Vagina (tissue), 2 donors: ENCODE measurements around the gene SGK1.

Experiments used
- CTCF ChIP-seq, 3 experiments: fragments of 450-650 bp in 2 of 3; fragments of 200-600 bp in 1 of 3; sonication (generic) in 1 of 3; IDR thresholded peaks; one replicate each; pipeline ENCODE4 v1.5.1; 2017 to 2019; ENCODE audit warnings: antibody characterized with exemption in 3 of 3, mild to moderate bottlenecking in 2 of 3, moderate library complexity in 2 of 3
- POLR2A ChIP-seq, 2 donors: fragments of 450-650 bp; IDR thresholded peaks; one replicate each; pipeline ENCODE4 v1.6.1; 2017; ENCODE audit warnings: antibody characterized with exemption in 2 of 2, mild to moderate bottlenecking in 2 of 2, moderate library complexity in 2 of 2

GRCh38 chr6:134147034-134147533 lies 170.8 kb downstream of the SGK1 start:
- TF ChIP-seq CTCF (IDR thresholded peaks at IDR 0.05) (no peak), POLR2A (IDR thresholded peaks at IDR 0.05) (no peak)
